ENCODE measurements around the gene FXR1.

- TF ChIP-seq, protein P1, sequence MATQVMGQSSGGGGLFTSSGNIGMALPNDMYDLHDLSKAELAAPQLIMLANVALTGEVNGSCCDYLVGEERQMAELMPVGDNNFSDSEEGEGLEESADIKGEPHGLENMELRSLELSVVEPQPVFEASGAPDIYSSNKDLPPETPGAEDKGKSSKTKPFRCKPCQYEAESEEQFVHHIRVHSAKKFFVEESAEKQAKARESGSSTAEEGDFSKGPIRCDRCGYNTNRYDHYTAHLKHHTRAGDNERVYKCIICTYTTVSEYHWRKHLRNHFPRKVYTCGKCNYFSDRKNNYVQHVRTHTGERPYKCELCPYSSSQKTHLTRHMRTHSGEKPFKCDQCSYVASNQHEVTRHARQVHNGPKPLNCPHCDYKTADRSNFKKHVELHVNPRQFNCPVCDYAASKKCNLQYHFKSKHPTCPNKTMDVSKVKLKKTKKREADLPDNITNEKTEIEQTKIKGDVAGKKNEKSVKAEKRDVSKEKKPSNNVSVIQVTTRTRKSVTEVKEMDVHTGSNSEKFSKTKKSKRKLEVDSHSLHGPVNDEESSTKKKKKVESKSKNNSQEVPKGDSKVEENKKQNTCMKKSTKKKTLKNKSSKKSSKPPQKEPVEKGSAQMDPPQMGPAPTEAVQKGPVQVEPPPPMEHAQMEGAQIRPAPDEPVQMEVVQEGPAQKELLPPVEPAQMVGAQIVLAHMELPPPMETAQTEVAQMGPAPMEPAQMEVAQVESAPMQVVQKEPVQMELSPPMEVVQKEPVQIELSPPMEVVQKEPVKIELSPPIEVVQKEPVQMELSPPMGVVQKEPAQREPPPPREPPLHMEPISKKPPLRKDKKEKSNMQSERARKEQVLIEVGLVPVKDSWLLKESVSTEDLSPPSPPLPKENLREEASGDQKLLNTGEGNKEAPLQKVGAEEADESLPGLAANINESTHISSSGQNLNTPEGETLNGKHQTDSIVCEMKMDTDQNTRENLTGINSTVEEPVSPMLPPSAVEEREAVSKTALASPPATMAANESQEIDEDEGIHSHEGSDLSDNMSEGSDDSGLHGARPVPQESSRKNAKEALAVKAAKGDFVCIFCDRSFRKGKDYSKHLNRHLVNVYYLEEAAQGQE (IDR thresholded peaks at IDR 0.05; ENCODE audit: insufficient read depth in 1 of 2, low read depth in 2 of 2, low read length in 2 of 2): no peak
- TF ChIP-seq POLR2AphosphoS5 (IDR thresholded peaks at IDR 0.05; ENCODE audit: low read depth, low read length) (no peak), TAF1 (IDR thresholded peaks at IDR 0.05; ENCODE audit: borderline replicate concordance, insufficient read depth, low read length) (no peak)
Observed at GRCh38 chr3:180973543-180973942, 61.1 kb downstream of the FXR1 start.
